ENCODE results near the gene HKDC1.
"Not testable (repeated sequence)": the region's sequence is repeated elsewhere in the genome, so short reads cannot be mapped to it uniquely, and the experiment has no call there.

Gene HKDC1

DNA sequence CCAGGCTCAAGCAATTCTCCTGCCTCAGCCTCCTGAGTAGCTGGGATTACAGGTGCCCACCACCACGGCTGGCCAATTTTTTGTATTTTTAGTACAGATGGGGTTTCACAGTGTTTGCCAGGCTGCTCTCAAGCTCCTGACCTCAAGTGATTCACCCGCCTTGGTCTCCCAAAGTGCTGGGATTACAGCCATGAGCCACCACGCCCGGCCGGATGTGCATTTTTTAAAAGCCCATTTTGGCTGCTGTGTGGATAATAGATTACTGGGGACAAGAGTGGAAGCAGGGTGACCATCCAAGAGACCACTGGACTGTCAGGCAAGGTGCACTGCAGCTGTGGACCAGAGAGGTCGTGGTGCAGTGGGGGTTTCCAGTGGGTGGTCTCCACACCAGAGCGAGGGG lies 21.4 kb downstream of the HKDC1 start:
- no peak for DNase-seq (ENCODE audit: low read depth in 2 of 2)

DNA sequence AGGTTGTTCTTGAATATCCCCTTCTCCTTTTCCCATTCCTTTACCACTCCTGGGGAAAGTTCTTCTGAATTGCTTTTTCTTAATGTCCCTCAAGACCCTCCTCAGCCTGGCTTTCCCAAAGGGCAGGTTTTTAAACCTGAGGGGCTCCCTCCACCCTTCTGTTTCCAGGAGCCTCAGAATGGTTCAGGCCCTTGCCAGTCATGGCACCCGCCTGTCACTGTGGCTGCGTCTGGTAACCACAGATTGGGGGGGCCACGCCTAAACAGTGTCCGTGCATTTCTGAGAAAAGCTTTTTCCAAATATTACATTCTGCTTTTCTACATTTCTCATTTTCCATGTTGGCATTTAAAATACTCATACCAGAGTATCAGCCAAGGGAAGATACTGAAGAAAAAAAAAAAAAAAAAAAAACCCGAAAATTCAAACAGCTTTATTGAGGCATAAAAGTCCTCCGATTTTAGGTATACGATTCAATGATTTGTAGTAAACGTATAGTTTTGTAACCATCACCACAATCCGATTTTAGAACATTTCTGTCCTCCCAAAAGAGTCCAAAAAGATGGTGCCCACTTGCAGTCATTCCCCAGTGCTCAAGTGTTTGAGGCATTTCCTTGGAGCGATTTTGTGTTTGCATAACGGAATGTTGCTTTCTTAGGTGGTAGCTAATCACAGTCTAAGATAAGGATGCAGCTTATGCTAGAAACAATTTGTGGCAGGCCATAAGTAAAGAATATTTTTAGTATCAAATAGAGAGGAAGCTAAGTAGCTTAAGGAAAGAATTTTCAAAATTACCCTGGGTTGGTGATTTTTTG lies 22.1 kb downstream of the HKDC1 start:
- no peak for DNase-seq (ENCODE audit: low read depth in 2 of 2)

DNA sequence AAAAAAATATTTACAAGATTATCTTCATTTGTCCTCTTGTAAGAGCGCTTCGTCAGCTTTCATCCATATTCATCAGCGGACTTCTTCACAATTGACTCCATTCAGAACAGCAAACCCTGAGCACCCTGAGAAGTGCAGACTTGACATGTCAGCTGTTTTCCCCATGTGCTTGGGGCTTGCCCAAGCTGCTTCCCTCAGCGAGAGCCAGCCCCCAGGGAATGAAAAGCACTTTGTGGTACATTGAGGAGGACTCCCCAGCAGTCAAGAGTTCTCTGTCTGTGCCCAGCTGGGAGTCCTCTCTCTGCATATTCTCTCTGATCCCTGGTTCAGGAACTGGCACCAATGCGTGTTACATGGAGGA lies 22.7 kb downstream of the HKDC1 start:
- DNase-seq (ENCODE audit: low read depth in 2 of 2) = no peak

DNA sequence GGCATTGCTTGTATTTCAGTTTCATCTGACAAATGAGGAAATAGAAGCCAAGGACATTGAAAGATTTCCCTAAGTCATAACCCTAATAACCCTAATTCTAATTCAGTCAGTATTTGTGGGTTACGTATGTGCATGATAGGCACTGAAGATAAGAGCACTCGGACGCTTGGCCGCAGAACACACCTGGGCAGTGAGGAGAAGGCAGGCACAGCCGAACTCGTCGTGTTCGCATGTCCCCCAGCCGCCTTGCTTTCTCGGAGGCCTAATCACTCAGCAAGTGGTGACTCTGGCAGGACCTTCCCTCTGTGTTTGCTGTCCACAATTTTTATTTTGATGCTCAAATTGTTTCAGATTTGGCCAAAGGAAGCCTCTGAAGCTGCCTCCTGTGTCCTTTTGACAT lies 23.7 kb downstream of the HKDC1 start:
- no peak for DNase-seq (ENCODE audit: low read depth in 2 of 2)

DNA sequence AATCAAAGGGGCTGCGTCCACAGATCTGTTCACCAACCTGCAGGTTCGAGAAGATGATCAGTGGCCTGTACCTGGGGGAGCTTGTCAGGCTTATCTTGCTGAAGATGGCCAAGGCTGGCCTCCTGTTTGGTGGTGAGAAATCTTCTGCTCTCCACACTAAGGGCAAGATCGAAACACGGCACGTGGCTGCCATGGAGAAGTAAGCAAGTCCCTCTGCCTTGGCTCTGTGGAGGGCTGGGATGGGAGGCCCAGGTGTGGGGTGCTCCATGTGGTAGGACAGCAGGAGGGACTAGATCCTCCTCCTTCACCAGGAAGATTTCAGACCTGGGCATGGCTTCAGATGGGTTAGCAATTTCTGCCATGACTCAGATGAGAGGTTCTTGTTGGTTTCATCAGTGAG lies 25.9 kb downstream of the HKDC1 start:
- DNase-seq (ENCODE audit: low read depth in 2 of 2) = no peak

DNA sequence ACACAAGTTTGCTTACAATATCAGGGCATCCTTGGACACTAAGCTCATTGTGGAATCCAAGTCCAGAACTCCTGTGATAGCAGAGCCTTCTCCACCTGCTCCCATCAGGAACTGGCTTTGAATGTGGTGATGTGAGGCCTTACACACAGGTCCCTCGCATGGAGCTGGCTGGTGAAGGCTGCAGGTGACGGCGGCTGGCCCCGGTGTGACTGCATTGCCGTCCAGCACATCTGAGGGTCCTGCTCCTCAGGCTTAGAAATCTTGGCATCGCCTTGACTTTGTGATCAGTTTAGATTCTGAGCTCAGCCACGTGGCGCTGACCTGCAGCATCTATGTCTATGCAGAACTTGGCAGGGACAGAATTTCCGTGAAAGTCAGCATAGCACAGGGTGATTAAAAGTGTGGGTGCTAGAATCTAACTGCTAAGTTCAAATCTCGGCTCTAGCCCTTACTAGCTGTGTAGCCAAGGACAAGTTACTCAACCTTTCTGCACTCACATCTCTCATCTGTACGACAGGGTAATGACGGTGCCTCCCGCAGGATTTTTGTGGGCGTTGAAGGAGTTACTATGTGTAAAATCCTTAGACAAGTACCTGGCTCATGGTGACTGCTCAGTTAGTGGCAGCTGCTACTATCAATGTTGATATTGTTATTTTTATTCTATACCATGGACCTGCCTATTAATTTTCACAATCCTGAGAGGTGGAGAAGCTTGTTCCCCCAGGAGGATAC lies 26.6 kb downstream of the HKDC1 start:
- no peak for DNase-seq (ENCODE audit: low read depth in 2 of 2)

DNA sequence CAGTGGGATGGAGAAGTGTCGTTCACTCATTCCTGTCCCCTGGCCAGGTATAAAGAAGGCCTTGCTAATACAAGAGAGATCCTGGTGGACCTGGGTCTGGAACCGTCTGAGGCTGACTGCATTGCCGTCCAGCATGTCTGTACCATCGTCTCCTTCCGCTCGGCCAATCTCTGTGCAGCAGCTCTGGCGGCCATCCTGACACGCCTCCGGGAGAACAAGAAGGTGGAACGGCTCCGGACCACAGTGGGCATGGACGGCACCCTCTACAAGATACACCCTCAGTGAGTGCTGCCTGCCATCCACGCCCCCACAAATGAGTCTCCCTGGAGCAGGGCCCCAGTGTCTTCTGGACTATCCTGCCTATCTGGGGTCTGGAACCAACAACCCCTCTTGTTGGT lies 27.2 kb downstream of the HKDC1 start:
- no peak for DNase-seq (ENCODE audit: low read depth in 2 of 2)

DNA sequence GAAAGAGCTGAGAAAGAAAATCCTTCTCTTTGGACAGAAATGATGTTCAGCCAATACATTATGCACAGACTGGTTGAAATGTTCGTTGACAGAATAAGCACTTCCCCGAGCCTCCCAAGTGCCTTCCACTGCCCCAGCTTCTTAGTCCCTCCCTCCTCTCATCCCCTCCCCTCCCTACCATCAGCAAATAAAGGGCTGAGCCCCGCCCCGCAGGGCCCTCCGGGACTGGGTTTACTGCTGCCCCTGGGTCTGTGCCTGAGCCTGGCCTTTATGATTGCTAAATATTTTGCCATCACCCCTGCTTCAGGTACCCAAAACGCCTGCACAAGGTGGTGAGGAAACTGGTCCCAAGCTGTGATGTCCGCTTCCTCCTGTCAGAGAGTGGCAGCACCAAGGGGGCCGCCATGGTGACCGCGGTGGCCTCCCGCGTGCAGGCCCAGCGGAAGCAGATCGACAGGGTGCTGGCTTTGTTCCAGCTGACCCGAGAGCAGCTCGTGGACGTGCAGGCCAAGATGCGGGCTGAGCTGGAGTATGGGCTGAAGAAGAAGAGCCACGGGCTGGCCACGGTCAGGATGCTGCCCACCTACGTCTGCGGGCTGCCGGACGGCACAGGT lies 28.1 kb downstream of the HKDC1 start:
- DNase-seq (ENCODE audit: low read depth in 2 of 2) = no peak

DNA sequence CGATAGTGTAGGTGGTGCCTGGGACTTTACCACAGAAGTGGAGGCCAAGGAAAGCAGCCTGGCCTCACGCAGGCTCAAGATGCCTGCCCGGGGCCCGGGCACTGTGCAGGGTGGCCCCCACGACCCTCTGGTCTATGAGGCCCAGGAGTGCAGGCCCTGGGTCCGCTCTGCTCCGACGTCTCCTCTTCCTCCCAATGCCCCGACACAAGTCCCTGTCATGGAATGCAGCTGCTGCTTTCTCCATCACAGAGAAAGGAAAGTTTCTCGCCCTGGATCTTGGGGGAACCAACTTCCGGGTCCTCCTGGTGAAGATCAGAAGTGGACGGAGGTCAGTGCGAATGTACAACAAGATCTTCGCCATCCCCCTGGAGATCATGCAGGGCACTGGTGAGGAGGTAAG lies 29.9 kb downstream of the HKDC1 start:
- no peak for DNase-seq (ENCODE audit: low read depth in 2 of 2)

DNA sequence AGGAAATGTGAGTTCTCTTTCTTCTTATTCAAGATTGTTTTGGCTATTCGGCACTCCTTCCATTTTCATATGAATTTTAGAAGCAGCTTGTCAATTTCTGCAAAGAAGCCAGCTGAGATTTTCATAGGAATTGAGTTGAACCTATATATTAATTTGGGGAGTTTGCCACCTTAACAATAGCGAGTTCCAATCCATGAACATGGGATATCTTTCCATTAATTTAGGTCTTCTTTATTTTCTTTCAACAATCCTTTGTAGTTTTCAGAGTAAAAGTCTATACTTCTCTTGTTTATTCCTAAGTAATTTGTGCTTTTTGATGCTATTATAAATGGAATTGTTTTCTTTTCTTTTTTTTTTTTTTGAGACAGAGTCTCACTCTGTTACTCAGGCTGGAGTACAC lies 31.3 kb downstream of the HKDC1 start:
- not testable (repeated sequence) for DNase-seq (ENCODE audit: low read depth in 2 of 2)

DNA sequence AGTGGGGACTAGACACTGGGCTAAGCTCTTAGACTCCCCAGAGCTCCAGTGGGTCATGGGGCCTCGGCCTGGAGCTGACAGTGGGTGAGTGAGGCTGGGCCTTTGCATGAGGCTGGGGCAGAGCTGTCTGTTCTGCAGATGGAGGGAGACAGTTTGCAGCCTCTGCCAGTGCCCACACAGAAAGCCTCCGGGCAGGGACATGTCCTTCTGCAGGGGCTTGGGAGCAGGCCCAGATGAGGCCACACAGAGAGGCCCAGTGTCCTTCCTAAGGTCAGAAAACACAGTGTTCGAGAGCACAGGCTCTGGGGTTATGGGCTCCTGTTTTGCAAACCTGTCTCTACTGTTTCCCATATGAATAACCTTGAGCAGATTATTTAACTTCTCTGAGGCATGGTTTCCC lies 33.0 kb downstream of the HKDC1 start:
- no peak for DNase-seq (ENCODE audit: low read depth in 2 of 2)

DNA sequence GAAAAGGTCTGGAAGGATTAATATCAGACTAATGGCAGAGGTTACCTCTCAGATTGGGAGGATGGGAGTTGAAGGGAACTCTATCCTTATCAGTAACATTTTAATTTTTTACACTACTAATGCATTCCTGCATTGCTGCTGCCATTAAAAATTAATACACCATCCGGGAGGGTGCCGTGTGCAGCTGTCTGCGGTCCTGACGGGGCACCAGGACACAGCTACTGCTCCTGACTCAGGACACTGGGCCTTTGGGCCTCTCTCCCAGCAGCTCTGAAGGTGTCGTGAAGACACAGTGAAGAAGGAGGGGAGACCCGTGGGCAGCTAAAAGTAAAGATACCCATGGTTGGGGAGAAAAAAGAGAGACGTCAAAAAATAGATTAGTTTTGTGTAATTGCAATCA lies 34.7 kb downstream of the HKDC1 start:
- DNase-seq (ENCODE audit: low read depth in 2 of 2) = no peak

DNA sequence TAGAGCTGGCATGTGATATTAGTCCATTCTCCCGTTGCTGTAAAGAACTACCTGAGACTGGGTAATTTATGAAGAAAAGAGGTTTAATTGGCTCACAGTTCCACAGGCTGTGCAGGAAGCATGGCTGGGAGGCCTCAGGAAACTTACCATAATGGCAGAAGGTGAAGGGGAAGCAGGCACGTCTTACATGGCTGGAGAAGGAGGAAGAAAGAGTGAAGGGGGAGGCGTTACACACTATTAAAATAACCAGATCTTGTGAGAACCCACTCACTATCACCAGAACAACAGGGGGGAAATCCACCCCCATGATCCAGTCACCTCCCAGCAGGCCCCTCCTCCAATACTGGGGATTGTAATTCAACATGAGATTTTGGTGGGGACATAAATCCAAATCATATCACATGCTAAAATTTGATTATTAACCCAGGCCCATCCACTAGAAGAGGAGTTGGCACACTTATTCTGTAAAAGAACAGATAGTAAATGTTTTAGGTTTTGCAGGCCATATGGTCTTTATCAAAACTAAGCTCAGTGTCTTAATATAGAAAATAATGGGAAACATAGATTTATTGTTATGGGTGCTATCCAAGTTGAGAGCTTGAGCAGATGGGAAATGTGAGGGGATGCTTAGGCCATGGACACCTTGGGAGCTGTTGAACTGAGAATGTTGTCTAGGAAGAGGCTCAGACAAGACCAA lies 39.6 kb downstream of the HKDC1 start:
- DNase-seq (ENCODE audit: low read depth in 2 of 2) = no peak

DNA sequence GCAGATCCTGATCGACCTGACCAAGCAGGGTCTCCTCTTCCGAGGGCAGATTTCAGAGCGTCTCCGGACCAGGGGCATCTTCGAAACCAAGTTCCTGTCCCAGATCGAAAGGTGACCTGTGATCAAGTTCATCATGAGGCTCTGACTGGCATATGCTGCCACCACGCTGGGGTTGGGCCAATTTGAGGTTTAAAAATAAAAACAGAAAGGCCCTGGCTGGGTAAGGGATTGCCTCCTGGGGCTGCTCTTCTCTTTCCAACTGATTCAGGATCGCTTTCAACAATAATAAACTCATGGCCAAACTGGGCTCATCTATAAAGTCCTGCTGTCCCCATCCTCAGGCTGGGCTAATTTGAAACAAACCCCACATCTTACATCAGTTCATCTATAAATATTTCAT lies 41.1 kb downstream of the HKDC1 start:
- DNase-seq (ENCODE audit: low read depth in 2 of 2) = no peak

DNA sequence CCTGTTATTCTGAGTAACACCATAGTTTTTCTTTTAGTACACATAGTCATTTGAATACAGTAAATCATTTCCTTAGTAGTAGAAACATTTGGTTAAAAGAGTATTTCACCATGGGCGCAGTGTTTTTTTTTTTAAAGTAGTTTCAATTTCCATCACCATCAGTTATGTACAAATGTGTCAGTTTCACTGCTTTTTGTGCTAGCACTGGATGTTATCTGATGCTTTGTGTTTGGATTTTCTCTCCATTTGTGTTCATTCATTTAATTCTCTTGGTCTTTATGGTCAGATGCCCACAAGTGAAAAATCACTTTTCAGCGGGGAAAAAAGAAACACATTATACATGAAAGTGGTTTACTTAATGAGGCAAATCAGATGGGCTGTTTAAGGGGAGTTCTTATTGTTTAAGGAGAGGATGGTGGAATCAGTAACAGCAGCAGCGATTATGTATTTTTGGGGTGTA lies 42.2 kb downstream of the HKDC1 start:
- DNase-seq (ENCODE audit: low read depth in 2 of 2) = no peak

DNA sequence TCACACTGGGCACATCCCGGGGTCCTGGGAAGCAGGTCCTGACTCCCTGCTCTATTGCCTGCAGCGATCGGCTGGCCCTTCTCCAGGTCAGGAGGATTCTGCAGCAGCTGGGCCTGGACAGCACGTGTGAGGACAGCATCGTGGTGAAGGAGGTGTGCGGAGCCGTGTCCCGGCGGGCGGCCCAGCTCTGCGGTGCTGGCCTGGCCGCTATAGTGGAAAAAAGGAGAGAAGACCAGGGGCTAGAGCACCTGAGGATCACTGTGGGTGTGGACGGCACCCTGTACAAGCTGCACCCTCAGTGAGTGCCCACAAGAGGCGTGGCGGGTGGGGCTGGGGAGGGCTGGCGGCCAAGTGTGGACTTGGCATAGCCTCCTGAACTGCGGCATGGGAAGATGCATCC lies 45.4 kb downstream of the HKDC1 start:
- no peak for DNase-seq (ENCODE audit: low read depth in 2 of 2)

DNA sequence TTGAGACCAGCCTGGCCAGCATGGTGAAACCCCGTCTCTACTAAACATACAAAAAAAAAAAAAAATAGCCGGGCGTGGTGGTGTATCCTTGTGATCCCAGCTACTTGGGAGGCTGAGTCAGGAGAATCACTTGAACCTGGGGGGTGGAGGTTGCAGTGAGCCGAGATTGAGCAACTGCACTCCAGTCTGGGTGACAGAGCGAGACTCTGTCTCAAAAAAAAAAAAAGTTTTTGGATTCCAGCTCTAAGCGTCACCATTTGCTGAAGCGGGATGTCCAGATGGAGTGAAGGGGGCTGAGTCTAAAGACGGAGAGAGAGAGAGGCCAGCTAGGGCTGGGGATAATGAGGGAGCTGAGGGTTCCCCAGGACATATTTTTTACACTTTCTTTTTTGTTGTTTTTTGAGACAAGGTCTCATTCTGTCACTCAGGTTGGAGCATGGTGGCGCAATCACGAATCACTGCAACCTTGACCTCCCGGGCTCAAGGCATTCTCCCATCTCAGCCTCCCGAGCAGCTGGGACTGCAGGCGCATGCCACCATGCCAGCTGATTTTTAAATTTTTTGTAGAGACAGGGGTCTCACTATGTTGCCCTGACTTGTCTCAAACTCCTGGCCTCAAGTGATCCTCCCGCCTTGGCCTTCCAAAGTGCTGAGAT lies 48.8 kb downstream of the HKDC1 start:
- DNase-seq (ENCODE audit: low read depth in 2 of 2) = no peak

DNA sequence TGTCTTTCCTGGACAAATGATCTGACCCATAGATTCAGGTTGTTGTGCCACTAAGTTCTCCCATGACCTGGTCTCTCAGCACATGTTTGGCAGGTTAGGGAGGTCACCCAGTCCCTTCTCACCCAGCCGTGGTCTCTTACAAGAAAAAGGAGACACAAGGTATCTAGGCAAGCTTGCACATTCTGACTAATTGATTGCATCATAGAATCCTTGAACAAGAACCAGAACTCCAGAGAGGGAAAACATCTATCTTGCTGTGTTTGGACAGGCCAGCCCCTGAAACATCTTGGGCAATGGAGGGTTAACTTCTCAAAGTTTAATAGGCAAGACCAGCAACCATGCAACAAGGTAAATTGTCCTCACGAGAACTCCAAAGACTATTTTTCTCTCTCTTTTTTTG lies 49.6 kb downstream of the HKDC1 start:
- DNase-seq (ENCODE audit: low read depth in 2 of 2) = no peak

DNA sequence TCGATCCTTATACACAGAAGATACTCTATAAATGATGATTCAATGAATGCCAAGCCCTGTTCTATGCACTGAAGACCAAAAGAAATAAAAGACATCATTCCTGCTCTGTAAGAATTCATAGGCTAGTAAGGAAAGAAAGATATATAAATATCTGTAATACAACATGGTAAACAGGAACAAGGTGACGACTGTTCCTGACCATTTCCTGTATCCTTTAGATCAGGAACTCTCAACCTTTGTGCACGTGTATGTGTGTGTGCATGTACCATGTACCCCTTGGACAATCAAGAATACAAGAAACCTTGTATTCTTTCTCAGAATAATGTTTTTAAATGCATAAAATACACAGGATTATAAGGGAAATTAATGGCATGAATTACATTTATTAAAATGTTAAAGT lies 50.9 kb downstream of the HKDC1 start:
- DNase-seq (ENCODE audit: low read depth in 2 of 2) = no peak

DNA sequence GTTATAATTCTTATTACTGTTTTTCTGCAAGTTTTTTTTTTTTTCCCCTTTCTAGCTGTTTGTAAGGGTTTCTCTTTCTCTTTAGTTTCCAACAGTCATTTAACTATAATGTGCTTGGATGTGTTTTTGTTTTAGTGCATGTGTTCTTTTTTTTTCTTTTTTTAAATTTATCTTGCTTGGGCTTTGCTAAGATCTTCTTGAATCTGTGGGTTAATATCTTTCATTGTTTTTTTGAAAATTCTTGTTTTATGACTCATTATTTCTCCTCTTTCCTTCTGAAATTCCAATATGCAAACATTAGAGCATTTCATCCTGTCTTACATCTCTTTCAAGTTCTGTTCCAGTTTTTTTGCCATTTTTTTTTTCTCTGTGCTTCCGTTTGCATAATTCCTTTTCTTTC lies 52.5 kb downstream of the HKDC1 start:
- DNase-seq (ENCODE audit: low read depth in 2 of 2) = no peak

DNA sequence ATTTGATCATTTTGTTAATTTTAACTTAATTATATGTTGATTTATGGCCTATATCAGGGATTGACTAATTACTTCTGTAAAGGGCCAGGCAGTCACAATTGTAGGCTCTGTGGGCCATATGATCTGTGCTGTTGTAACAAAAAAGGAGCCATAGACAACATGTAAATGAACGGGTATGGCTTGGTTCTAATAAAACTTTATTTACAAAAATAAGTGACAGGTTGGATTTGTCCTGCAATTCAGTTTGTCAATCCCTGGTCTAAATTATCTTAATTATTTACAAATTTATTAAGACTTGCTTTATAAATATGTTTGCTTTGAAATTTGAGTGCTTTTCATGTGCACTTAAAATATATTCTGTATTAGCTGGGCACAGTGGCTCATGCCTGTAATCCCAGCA lies 55.3 kb downstream of the HKDC1 start:
- DNase-seq (ENCODE audit: low read depth in 2 of 2) = no peak

DNA sequence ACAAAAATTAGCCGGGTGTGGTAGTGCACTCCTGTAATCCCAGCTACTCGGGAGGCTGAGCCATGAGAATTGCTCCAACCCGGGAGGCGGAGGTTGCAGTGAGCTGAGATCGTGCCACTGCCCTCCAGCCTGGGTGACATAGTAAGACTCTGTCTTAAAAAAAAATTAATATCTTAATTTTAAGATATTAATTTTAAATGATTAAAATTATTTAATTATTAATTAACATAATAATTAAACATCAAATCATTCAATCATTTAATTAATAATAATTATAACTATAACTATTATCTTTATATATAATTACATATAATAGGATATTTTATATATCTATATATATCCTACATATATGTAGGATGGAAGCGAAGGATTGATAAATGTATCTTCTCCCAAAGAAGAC lies 56.4 kb downstream of the HKDC1 start:
- DNase-seq (ENCODE audit: low read depth in 2 of 2) = no peak
